ENCODE data around the gene AGBL3. TPM values are rescaled to one million over a fixed set of nuclear protein-coding genes. Genes with fewer than 3 reads are reported as not detected.
"Not testable (repeated sequence)": the region's sequence is repeated elsewhere in the genome, so short reads cannot be mapped to it uniquely, and the experiment has no call there.

Gene AGBL3
- total RNA-seq, 1 donor from 2014 or later: 3.5 TPM

DNA sequence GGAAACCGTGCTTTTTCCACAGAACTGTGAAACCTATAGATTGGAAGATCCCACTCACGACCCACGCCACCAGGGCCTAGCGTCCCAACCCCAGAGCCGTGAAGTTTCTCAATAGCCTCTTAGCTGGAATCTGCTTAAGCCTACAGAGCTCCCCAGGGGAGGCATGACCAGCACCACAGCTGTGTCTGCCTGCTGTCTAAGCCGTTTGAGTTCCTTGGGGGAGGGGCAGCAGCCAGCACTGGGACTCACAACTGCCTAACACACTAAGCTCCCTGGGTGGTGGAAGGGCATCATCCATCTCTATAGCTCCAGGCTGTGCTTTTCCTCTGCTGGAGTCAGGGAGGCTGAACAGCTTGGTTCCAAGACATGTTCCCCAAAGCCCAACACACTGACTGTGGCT, 135.6 kb downstream of the AGBL3 start:
- TF ChIP-seq, protein P1, sequence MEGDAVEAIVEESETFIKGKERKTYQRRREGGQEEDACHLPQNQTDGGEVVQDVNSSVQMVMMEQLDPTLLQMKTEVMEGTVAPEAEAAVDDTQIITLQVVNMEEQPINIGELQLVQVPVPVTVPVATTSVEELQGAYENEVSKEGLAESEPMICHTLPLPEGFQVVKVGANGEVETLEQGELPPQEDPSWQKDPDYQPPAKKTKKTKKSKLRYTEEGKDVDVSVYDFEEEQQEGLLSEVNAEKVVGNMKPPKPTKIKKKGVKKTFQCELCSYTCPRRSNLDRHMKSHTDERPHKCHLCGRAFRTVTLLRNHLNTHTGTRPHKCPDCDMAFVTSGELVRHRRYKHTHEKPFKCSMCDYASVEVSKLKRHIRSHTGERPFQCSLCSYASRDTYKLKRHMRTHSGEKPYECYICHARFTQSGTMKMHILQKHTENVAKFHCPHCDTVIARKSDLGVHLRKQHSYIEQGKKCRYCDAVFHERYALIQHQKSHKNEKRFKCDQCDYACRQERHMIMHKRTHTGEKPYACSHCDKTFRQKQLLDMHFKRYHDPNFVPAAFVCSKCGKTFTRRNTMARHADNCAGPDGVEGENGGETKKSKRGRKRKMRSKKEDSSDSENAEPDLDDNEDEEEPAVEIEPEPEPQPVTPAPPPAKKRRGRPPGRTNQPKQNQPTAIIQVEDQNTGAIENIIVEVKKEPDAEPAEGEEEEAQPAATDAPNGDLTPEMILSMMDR (conservative IDR thresholded peaks at IDR 0.05): no peak
- Mint-ChIP-seq H3K27ac (ENCODE audit: unreplicated experiment) (no peak overlapping the region), H3K4me3 (no peak overlapping the region), H3K9me3 (peaks cover 15% of the 10 kb centered on the region), H3K4me1 (no peaks in the 10 kb centered on the region), H3K27me3 (ENCODE audit: low read depth) (no peaks in the 10 kb centered on the region), H3K36me3 (ENCODE audit: low read depth) (peaks cover 17% of the 10 kb centered on the region)
- DNase-seq (ENCODE audit: low read depth, low spot score): no peak

DNA sequence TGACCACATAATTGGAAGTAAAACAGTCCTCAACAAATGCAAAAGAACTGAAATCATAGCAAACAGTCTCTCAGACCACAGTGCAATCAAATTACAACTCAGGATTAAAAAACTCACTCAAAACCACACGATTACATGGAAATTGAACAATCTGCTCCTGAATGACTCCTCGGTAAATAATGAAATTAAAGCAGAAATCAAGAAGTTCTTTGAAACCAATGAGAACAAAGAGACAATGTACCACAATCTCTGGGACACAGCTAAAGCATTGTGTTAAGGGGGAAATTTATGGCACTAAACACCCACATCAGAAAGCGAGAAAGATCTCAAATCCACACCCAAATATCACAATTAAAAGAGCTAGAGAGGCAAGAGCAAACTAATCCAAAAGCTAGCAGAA, 138.3 kb downstream of the AGBL3 start:
- H3K27me3 Mint-ChIP-seq (ENCODE audit: low read depth); H3K4me1 Mint-ChIP-seq; H3K27ac Mint-ChIP-seq (ENCODE audit: unreplicated experiment); H3K4me3 Mint-ChIP-seq; DNase-seq (ENCODE audit: low read depth, low spot score): not testable (repeated sequence)
- H3K9me3 Mint-ChIP-seq: peaks cover 16% of the 10 kb centered on the region
- peaks cover 15% of the 10 kb centered on the region for H3K36me3 Mint-ChIP-seq (ENCODE audit: low read depth)

DNA sequence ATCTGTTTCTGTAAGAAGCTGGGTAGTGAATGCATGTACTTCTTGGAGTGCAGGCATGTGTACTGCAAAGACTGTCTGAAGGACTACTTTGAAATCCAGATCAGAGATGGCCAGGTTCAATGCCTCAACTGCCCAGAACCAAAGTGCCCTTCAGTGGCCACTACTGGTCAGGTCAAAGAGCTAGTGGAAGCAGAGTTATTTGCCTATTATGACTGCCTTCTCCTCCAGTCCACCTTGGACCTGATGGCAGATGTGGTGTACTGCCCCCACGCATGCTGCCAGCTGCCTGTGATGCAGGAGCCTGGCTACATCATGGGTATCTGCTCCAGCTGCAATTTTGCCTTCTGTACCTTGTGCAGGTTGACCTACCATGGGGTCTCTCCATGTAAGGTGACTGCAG, 142.6 kb downstream of the AGBL3 start:
- DNase-seq (ENCODE audit: low read depth, low spot score): no peak
- peaks cover 5% of the 10 kb centered on the region for H3K9me3 Mint-ChIP-seq
- H3K4me1 Mint-ChIP-seq: no peaks in the 10 kb centered on the region
- TF ChIP-seq, protein P1 (conservative IDR thresholded peaks at IDR 0.05): no peak
- no peak overlapping the region for H3K27ac Mint-ChIP-seq (ENCODE audit: unreplicated experiment)
- no peak overlapping the region for H3K4me3 Mint-ChIP-seq
- H3K27me3 Mint-ChIP-seq (ENCODE audit: low read depth): no peaks in the 10 kb centered on the region
- H3K36me3 Mint-ChIP-seq (ENCODE audit: low read depth): peaks cover 7% of the 10 kb centered on the region

DNA sequence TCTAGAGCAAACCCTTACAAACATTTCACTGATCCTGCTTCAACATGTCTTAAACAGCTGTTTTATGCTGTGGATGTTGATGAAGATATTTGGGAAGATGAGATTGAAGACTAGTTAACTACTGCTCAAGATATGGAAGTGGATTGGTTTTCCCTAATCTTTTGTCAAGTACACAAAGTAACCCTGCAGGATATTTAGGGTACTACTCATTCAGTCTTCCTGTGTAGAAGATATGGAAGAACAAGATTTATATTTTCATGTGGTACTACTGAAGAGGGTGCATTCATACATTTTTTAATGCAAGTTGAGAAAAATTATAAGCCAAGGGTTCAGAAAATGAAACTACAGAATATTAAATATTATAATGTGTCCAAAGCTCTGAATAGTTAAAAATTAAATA, 143.3 kb downstream of the AGBL3 start:
- H3K4me1 Mint-ChIP-seq: no peaks in the 10 kb centered on the region
- H3K36me3 Mint-ChIP-seq (ENCODE audit: low read depth): peaks cover 5% of the 10 kb centered on the region
- no peak for DNase-seq (ENCODE audit: low read depth, low spot score)
- TF ChIP-seq, protein P1 (conservative IDR thresholded peaks at IDR 0.05): no peak
- H3K4me3 Mint-ChIP-seq: no peak overlapping the region
- no peak overlapping the region for H3K27ac Mint-ChIP-seq (ENCODE audit: unreplicated experiment)
- no peaks in the 10 kb centered on the region for H3K27me3 Mint-ChIP-seq (ENCODE audit: low read depth)
- H3K9me3 Mint-ChIP-seq: peaks cover 4% of the 10 kb centered on the region

DNA sequence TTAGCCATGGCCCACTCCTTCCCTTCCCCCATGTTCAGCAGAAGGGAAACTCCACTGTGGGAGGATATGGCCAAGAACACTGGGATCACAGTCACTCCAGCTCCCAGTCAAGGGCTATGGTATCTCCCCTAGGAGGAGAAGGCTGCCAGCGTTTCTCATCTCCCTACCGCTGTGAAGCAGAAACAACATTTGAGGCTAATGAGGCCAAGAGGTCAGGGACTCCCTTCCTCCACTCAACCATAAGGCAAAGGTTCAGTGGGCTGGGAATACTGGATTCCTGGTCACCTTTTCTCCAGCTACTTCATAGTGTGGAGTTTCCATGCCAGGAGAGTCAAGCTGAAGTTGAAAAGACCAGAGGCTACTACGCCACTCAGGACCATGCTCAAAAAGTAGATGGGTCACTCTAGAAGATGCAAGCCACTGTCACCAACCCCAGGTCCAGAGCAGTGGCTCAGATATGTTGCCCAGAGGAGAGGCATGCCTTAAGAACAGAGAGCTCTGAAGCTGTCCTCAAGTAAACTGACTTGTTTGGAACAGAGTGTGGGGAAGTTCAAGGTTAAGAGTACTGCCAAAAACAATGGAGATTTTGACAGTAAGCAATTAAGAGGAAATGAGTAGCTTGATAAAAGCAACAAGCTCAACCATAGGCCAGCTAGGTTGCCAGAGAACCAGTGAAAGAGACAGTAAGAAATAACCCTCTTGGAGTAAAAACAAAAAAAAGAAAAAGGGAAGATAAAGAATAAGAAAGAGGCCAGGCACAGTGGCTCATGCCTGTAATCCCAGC, 157.8 kb downstream of the AGBL3 start:
- Mint-ChIP-seq H3K27me3 (ENCODE audit: low read depth) (no peaks in the 10 kb centered on the region), H3K27ac (ENCODE audit: unreplicated experiment) (no peak overlapping the region), H3K4me3 (no peak overlapping the region), H3K4me1 (no peaks in the 10 kb centered on the region), H3K9me3 (peaks cover 5% of the 10 kb centered on the region), H3K36me3 (ENCODE audit: low read depth) (no peaks in the 10 kb centered on the region)
- DNase-seq (ENCODE audit: low read depth, low spot score): no peak
- TF ChIP-seq, protein P1 (conservative IDR thresholded peaks at IDR 0.05): no peak

DNA sequence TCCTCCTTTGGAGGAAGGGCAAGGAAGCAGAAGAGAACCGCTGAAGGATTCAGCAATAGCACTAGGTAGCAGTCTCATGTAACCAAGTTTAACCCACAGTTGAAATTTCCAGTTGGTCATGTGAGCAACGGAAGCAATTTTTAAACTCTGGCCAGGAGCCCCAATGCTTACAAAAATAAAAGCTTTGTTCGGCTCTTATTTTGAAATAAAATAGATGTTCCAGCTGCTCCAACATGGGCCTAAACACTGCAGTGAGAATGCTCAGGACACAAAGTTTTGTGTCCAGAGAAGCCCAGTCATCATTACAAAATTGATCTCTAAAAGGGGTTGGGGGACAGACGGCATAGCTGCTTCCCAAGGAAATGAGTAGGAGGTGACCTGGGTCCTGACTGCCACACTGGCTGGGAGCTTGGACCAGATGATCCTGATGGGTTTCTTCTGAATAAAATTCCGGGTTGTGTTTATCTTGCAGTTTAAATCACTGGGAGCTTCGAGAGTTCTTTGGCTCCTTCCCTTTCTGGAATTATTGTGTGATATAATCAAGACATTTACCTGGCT, 161.1 kb downstream of the AGBL3 start:
- Mint-ChIP-seq H3K27me3 (ENCODE audit: low read depth) (no peaks in the 10 kb centered on the region), H3K27ac (ENCODE audit: unreplicated experiment) (no peak overlapping the region), H3K36me3 (ENCODE audit: low read depth) (no peaks in the 10 kb centered on the region), H3K9me3 (no peaks in the 10 kb centered on the region), H3K4me3 (no peak overlapping the region), H3K4me1 (no peaks in the 10 kb centered on the region)
- TF ChIP-seq, protein P1 (conservative IDR thresholded peaks at IDR 0.05): no peak
- DNase-seq (ENCODE audit: low read depth, low spot score): no peak

Measured in neural crest cell (in vitro differentiated cells).